ENCODE results near the gene NPFFR2.

The NPFFR2 gene

GRCh38 chr4:72109364-72109763 lies 77.6 kb downstream of the NPFFR2 start:
- DNase-seq (ENCODE audit: low read depth in 1 of 2, low spot score in 1 of 2) = no peak
- TF ChIP-seq CTCF (IDR thresholded peaks at IDR 0.05; ENCODE audit: insufficient read depth, low read length) = no peak
- TF ChIP-seq GABPA (IDR thresholded peaks at IDR 0.05; ENCODE audit: low read depth) = no peak
- TF ChIP-seq REST (IDR thresholded peaks at IDR 0.05; ENCODE audit: insufficient replicate concordance, low read depth) = no peak
- no peaks in the 10 kb centered on the region for H3K27me3 ChIP-seq (ENCODE audit: insufficient read depth, poor library complexity, severe bottlenecking)
- no peak overlapping the region for H3K27ac ChIP-seq (replicated peaks)
- no peak overlapping the region for H3K4me3 ChIP-seq (replicated peaks; ENCODE audit: insufficient read depth, low read length)

- DNase-seq (ENCODE audit: low read depth in 1 of 2, low spot score in 1 of 2) = no peak
- no peaks in the 10 kb centered on the region for H3K27me3 ChIP-seq (ENCODE audit: insufficient read depth, poor library complexity, severe bottlenecking)
- TF ChIP-seq REST (IDR thresholded peaks at IDR 0.05; ENCODE audit: insufficient replicate concordance, low read depth) (no peak), SPI1 (IDR thresholded peaks at IDR 0.05; ENCODE audit: borderline replicate concordance, low read depth) (no peak), CTCF (IDR thresholded peaks at IDR 0.05; ENCODE audit: insufficient read depth, low read length) (no peak), POLR2AphosphoS5 (IDR thresholded peaks at IDR 0.05; ENCODE audit: low read depth) (no peak), GABPA (IDR thresholded peaks at IDR 0.05; ENCODE audit: low read depth) (no peak)
- no peak overlapping the region for H3K27ac ChIP-seq (replicated peaks)
- no peak overlapping the region for H3K4me3 ChIP-seq (replicated peaks; ENCODE audit: insufficient read depth, low read length)
Observed at GRCh38 chr4:72109959-72110497, 78.2 kb downstream of the NPFFR2 start.

- TF ChIP-seq POLR2AphosphoS5 (IDR thresholded peaks at IDR 0.05; ENCODE audit: low read depth) = no peak
- TF ChIP-seq REST (IDR thresholded peaks at IDR 0.05; ENCODE audit: insufficient replicate concordance, low read depth) = no peak
- no peak for TF ChIP-seq CTCF (IDR thresholded peaks at IDR 0.05; ENCODE audit: insufficient read depth, low read length)
- TF ChIP-seq SPI1 (IDR thresholded peaks at IDR 0.05; ENCODE audit: borderline replicate concordance, low read depth) = no peak
- TF ChIP-seq GABPA (IDR thresholded peaks at IDR 0.05; ENCODE audit: low read depth) = no peak
- H3K27me3 ChIP-seq (ENCODE audit: insufficient read depth, poor library complexity, severe bottlenecking) = no peaks in the 10 kb centered on the region
- no peak overlapping the region for H3K4me3 ChIP-seq (replicated peaks; ENCODE audit: insufficient read depth, low read length)
- no peak overlapping the region for H3K27ac ChIP-seq (replicated peaks)
- DNase-seq (ENCODE audit: low read depth in 1 of 2, low spot score in 1 of 2) = no peak
Observed at GRCh38 chr4:72110886-72111285, 79.1 kb downstream of the NPFFR2 start.

Data from HL-60 (cell line).